OCI-LY1 (cell line): ENCODE data around the gene PAFAH2.
A peak's percentile ranks its signal among the peaks of the same experiment; 100 is the strongest.

Experiments
- H2AFZ ChIP-seq: fragments of 200-600 bp; sonication (generic), shearing (Covaris generic); 2 replicates; pipeline ENCODE4 v1.6.0; 2014; ENCODE audit warnings: antibody characterized with exemption, mild to moderate bottlenecking, low read length
- H3F3A ChIP-seq: fragments of 200-600 bp; sonication (generic), shearing (Covaris generic); 2 replicates; pipeline ENCODE4 v1.6.0; 2014; ENCODE audit warnings: mild to moderate bottlenecking, antibody characterized with exemption, low read length, moderate library complexity; ENCODE audit not compliant: insufficient read depth
- H3K27ac ChIP-seq: fragments of 200-600 bp; sonication (generic); 2 replicates; pipeline ENCODE4 v1.5.1; 2014; ENCODE audit warnings: low read length, mixed run types, mild to moderate bottlenecking, low read depth; ENCODE audit not compliant: poor library complexity, severe bottlenecking
- H3K27me3 ChIP-seq: fragments of 200-600 bp; sonication (generic); 2 replicates; pipeline ENCODE4 v1.6.0; 2014; ENCODE audit warnings: antibody characterized with exemption, mild to moderate bottlenecking, low read length, moderate library complexity; ENCODE audit not compliant: insufficient read depth
- H3K36me3 ChIP-seq: fragments of 200-600 bp; sonication (generic); 2 replicates; pipeline ENCODE4 v1.6.1; 2014; ENCODE audit warnings: mild to moderate bottlenecking, antibody characterized with exemption, low read length, moderate library complexity, mixed read lengths; ENCODE audit not compliant: insufficient read depth
- H3K4me1 ChIP-seq: fragments of 200-600 bp; sonication (generic); 2 replicates; pipeline ENCODE4 v1.5.1; 2014; ENCODE audit warnings: mild to moderate bottlenecking, low read length, moderate library complexity; ENCODE audit not compliant: insufficient read depth, severe bottlenecking
- H3K4me2 ChIP-seq: fragments of 200-600 bp; sonication (generic), shearing (Covaris generic); 2 replicates; pipeline ENCODE4 v1.6.1; 2014; ENCODE audit warnings: low read length
- H3K4me3 ChIP-seq: fragments of 200-600 bp; sonication (generic); 2 replicates; pipeline ENCODE4 v1.5.1; 2014; ENCODE audit warnings: low read length, low read depth, mild to moderate bottlenecking, mixed read lengths; ENCODE audit not compliant: poor library complexity, severe bottlenecking
- H3K79me2 ChIP-seq: fragments of 200-600 bp; shearing (Covaris generic); 2 replicates; pipeline ENCODE4 v1.6.1; 2016; ENCODE audit warnings: mixed run types, low read length, mixed read lengths; ENCODE audit not compliant: insufficient read depth
- H3K9ac ChIP-seq: fragments of 200-600 bp; sonication (generic), shearing (Covaris generic); 2 replicates; pipeline ENCODE4 v1.6.1; 2014; ENCODE audit warnings: mild to moderate bottlenecking, low read length, mixed read lengths
- H3K9me2 ChIP-seq: fragments of 200-600 bp; sonication (generic), shearing (Covaris generic); 2 replicates; pipeline ENCODE4 v1.6.1; 2014; ENCODE audit warnings: low read depth, mild to moderate bottlenecking, low read length, mixed read lengths
- H3K9me3 ChIP-seq: fragments of 200-600 bp; shearing (Covaris generic); 2 replicates; pipeline ENCODE4 v1.6.1; 2014; ENCODE audit warnings: low read length, mixed read lengths
- H4K20me1 ChIP-seq: fragments of 200-600 bp; sonication (generic), shearing (Covaris generic); 2 replicates; pipeline ENCODE4 v1.6.0; 2016; ENCODE audit warnings: mild to moderate bottlenecking, low read length; ENCODE audit not compliant: insufficient read depth
- CTCF ChIP-seq: fragments of 200-600 bp; sonication (generic), shearing (Covaris generic); IDR thresholded peaks from 2 replicates; pipeline ENCODE4 v1.5.1; 2017; ENCODE audit warnings: mild to moderate bottlenecking, antibody characterized with exemption, low read length, moderate library complexity, mixed read lengths
- EZH2 ChIP-seq: fragments of 200-600 bp; sonication (generic), shearing (Covaris generic); IDR thresholded peaks from 2 replicates; pipeline ENCODE4 v1.8.0; 2017; ENCODE audit warnings: borderline replicate concordance, mixed run types, mild to moderate bottlenecking, antibody characterized with exemption, low read length, moderate library complexity, mixed read lengths

The PAFAH2 gene

GRCh38 chr1:25916460-25916859 is 81.4 kb downstream of the PAFAH2 start:
- Histone ChIP-seq H3K4me2 (no peak overlapping the region), H3K79me2 (no peaks in the 10 kb centered on the region), H3K9me3 (no peaks in the 10 kb centered on the region), H3K9ac (no peak overlapping the region), H3K27ac (no peak overlapping the region), H3F3A (no peaks in the 10 kb centered on the region), H3K27me3 (no peaks in the 10 kb centered on the region), H2AFZ (no peak overlapping the region), H3K36me3 (no peaks in the 10 kb centered on the region), H4K20me1 (no peaks in the 10 kb centered on the region), H3K4me3 (no peak overlapping the region), H3K9me2 (no peaks in the 10 kb centered on the region), H3K4me1 (peaks cover 20% of the 10 kb centered on the region)
- TF ChIP-seq CTCF (no peak), EZH2 (no peak)

- no peaks in the 10 kb centered on the region for H3K9me3 ChIP-seq
- H3K79me2 ChIP-seq = no peaks in the 10 kb centered on the region
- H3K36me3 ChIP-seq = no peaks in the 10 kb centered on the region
- peaks cover 20% of the 10 kb centered on the region for H3K4me1 ChIP-seq
- peak overlapping the region; percentile 43; the same call in 1 of the 2 replicates for H3K9ac ChIP-seq
- no peaks in the 10 kb centered on the region for H3K9me2 ChIP-seq
- H2AFZ ChIP-seq = peak overlapping the region; percentile 51; the same call in 1 of the 2 replicates
- H3K27me3 ChIP-seq = no peaks in the 10 kb centered on the region
- H3K27ac ChIP-seq = peak overlapping the region; percentile 41
- H3K4me2 ChIP-seq = peak overlapping the region; percentile 31
- H4K20me1 ChIP-seq = no peaks in the 10 kb centered on the region
- H3F3A ChIP-seq = no peaks in the 10 kb centered on the region
- TF ChIP-seq CTCF = no peak
- no peak overlapping the region for H3K4me3 ChIP-seq
Observed at GRCh38 chr1:25914074-25914995, 83.5 kb downstream of the PAFAH2 start.

GRCh38 chr1:25913206-25913605 is 84.7 kb downstream of the PAFAH2 start:
- H3F3A ChIP-seq = no peaks in the 10 kb centered on the region
- H3K27me3 ChIP-seq = no peaks in the 10 kb centered on the region
- no peak overlapping the region for H2AFZ ChIP-seq
- no peaks in the 10 kb centered on the region for H3K36me3 ChIP-seq
- no peak overlapping the region for H3K27ac ChIP-seq
- H3K9ac ChIP-seq = no peak overlapping the region
- H3K4me1 ChIP-seq = peaks cover 20% of the 10 kb centered on the region
- TF ChIP-seq CTCF (no peak), EZH2 (no peak)
- H3K4me3 ChIP-seq = no peak overlapping the region
- H4K20me1 ChIP-seq = no peaks in the 10 kb centered on the region
- H3K79me2 ChIP-seq = no peaks in the 10 kb centered on the region
- no peaks in the 10 kb centered on the region for H3K9me3 ChIP-seq
- H3K9me2 ChIP-seq = no peaks in the 10 kb centered on the region
- H3K4me2 ChIP-seq = no peak overlapping the region
